ENCODE measurements around the gene SLCO1C1.

The SLCO1C1 gene

DNA sequence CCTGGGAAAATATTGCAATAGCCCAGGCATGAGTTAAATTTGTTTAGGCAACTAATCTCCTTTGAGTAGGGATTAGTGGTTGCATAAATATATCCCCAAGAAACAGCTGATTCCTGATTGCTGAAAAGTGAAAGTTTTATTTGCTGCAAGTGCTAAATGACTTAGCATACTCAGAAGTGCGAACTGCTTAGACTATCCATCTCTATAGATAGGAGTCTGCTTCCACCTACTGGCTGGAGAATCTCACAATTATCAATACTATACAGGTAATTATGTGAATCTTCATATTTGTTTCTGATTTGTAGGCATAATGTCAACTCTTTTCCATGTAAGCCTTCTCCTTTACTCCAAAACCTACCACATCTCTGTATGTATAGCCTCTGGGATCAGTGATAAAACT is 103.4 kb downstream of the SLCO1C1 start:
- no peak for DNase-seq

DNA sequence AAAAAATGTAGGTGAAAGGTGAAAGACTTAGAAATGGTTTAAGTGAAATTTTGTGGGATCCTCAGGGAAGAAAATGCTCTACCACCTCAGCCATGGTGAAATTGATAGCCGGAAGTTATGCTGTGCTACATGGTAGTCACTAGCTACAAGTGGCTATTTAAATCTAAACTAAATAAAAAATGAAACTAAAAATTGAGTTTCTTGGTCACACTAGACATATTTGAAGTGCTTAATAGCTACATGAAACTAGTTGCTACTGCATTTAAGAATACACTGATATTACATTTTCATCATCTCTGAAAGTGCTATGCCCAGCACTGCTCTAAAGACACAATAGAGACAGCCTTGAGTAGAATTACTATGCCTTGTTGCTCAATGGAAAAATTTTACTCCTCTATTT is 105.0 kb downstream of the SLCO1C1 start:
- no peak for DNase-seq

DNA sequence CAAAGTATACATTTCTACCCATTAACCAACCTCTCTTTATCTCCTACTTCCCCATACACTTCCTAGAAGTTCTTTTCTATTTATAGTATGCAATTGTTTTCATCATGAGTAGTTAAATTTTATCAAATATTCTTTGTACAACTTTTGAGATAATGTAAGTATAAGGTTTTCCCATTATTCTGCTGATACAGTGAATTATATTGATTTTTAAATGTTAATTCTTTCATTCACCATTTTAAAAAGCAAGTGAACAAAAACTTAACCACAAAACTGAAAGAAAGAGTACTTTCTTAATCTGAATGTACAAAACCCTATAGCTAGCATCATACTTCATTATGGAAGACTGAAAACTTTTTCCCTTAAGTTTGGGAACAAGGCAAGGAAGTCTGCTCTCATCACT is 105.9 kb downstream of the SLCO1C1 start:
- DNase-seq = no peak

Measured in CD4-positive, alpha-beta T cell treated with Interleukin-6 for 4 hours (primary cell).